Psoas muscle (tissue), 8 donors: ENCODE measurements around the gene MAP7. TPM values are rescaled to one million over a fixed set of nuclear protein-coding genes. Genes with fewer than 3 reads are reported as not detected.
"Not testable (repeated sequence)": the region's sequence is repeated elsewhere in the genome, so short reads cannot be mapped to it uniquely, and the experiment has no call there.

Source experiments
- ATAC-seq, 4 donors: fragments of 200-7000 bp; cut with Tn5 transposase; one replicate each; pipeline ENCODE4 v1.9.1; 2020; ENCODE audit warnings: moderate library complexity in 3 of 4, mild to moderate bottlenecking in 2 of 4
- DNase-seq, 2 donors: peaks; one replicate each; pipeline ENCODE4 v3.0.0-alpha.2; 2020
- H3K27ac ChIP-seq: fragments of 200-600 bp; one replicate; pipeline ENCODE4 v1.8.0; 2022
- H3K27me3 ChIP-seq, 3 donors: fragments of 200-600 bp in 1 of 3; one replicate each; pipeline versions ENCODE4 v1.6.1 to v1.8.0; 2013 to 2022; ENCODE audit warnings: low read length in 2 of 3, mild to moderate bottlenecking in 2 of 3, moderate library complexity in 1 of 3; ENCODE audit not compliant: insufficient read depth in 3 of 3
- H3K36me3 ChIP-seq, 2 donors: fragments of 200-600 bp in 1 of 2; one replicate each; pipeline versions ENCODE4 v1.6.1 to v1.8.0; 2013 to 2022; ENCODE audit warnings: low read depth in 1 of 2, mild to moderate bottlenecking in 1 of 2, moderate library complexity in 1 of 2; ENCODE audit not compliant: insufficient read depth in 1 of 2
- H3K4me1 ChIP-seq: fragments of 200-600 bp; one replicate; pipeline ENCODE4 v1.8.0; 2022
- H3K4me3 ChIP-seq: fragments of 200-600 bp; one replicate; pipeline ENCODE4 v1.8.0; 2022; ENCODE audit warnings: mild to moderate bottlenecking
- H3K9me3 ChIP-seq: fragments of 200-600 bp; one replicate; pipeline ENCODE4 v1.8.0; 2022
- CTCF ChIP-seq: fragments of 200-600 bp; IDR thresholded peaks from one replicate; pipeline ENCODE4 v1.8.0; 2022; ENCODE audit warnings: antibody characterized with exemption
- whole genome bisulfite sequencing, 3 donors: extraction: QIAGEN DNeasy Blood & Tissue Kit; methylation state at CpG; one replicate each; pipeline versions ENCODE4 v1.1.6 to v1.1.7; 2013; 5-methylcytosine and 5-hydroxymethylcytosine counted together
- intact Hi-C, 2 donors: fragments of 100-400 bp; cut with DNase I; formaldehyde crosslinking; loops; one replicate each; pipeline versions ENCODE4 v1.11.0 to v1.14.2; 2022
- polyA plus RNA-seq, 3 donors: library from polyadenylated mRNA; stranded (reverse); fragments of 200-250 nt; gene quantifications; one replicate each; pipeline ENCODE4 v1.2.3, GENCODE V29; 2013
- total RNA-seq, 4 donors: library from RNA; stranded (reverse); fragmentation: NEBNext Ultra II Directional in 2 of 4; extraction: Animal tissue kit (Norgen Biotek cat#: 25700) in 2 of 4; gene quantifications; one replicate each; pipeline versions ENCODE4 v1.2.1 to v1.2.4, GENCODE V29; 2021 to 2023
- donor health status: healthy with polysubstance abuse.
- donor health status: DM: no; HTN: no; CAD: no; lungs with moderate emphysema.
- donor health status: Bipolar disorder and iron deficiency.
- donor health status: healthy.
- donor health status: DM: yes; HTN: yes; CAD: no.
- donor health status: DM: no; HTN: no; CAD: no.
- donor health status: DM: no; HTN: no; CAD: no.
- donor health status: DM: yes; HTN: yes; CAD: no.

Gene MAP7
- total and polyA plus RNA-seq, 7 donors: 0.10 to 0.94 (median 0.32) TPM

- Histone ChIP-seq H3K4me3 (no peak overlapping the region), H3K4me1 (no peaks in the 10 kb centered on the region), H3K27me3 (no peaks in the 10 kb centered on the region), H3K9me3 (peaks cover 5% of the 10 kb centered on the region), H3K27ac (no peak overlapping the region), H3K36me3 (no peaks in the 10 kb centered on the region)
- ATAC-seq (no peak), DNase-seq (no peak)
- WGBS, 3 donors: 84 to 86% (median 85%) methylated on average over 3 of the region's 3 CpGs
- no peak for TF ChIP-seq CTCF
- intact Hi-C loops: no loop called here
Measured at GRCh38 chr6:136483906-136484305, 66.3 kb downstream of the MAP7 start.

DNA sequence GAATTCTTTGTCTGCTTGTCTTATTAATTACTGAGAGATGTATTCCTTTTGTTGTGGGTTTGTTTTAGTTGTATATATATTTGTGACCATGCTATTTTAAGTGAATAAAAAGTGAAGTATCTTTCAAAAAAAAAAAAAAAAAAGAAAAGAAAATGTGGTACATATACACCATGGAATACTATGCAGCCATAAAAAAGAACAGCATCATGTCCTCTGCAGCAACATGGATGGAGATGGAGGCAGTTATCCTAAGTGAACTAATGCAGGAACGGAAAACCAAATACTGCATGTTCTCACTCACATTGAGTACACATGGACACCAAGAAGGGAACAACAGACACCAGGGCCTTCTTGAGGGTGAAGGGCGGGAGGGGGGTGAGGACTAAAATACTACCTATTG lies 67.2 kb downstream of the MAP7 start:
- WGBS, 3 donors: 83 to 91% (median 91%) methylated on average over 2 of the region's 2 CpGs

GRCh38 chr6:136477548-136477947 lies 72.7 kb downstream of the MAP7 start:
- Histone ChIP-seq H3K27me3 (peaks cover 0 to 2% (median 0%) of the 10 kb centered on the region in 3 donors), H3K36me3 (no peaks in the 10 kb centered on the region), H3K27ac (no peak overlapping the region), H3K9me3 (peaks cover 5% of the 10 kb centered on the region), H3K4me1 (no peaks in the 10 kb centered on the region), H3K4me3 (no peak overlapping the region)
- TF ChIP-seq CTCF: no peak
- DNase-seq (no peak), ATAC-seq (no peak)
- intact Hi-C loops: no loop called here

More for the DNA sequence above, 67.2 kb downstream of the MAP7 start:
- intact Hi-C loops, H3K4me1 ChIP-seq, H3K36me3 ChIP-seq, H3K9me3 ChIP-seq, H3K27me3 ChIP-seq, ATAC-seq, H3K4me3 ChIP-seq, H3K27ac ChIP-seq, DNase-seq: not testable (repeated sequence)

- Histone ChIP-seq H3K27me3 (peaks cover 0 to 2% (median 0%) of the 10 kb centered on the region in 3 donors), H3K4me3 (no peak overlapping the region), H3K36me3 (no peaks in the 10 kb centered on the region), H3K9me3 (peaks cover 5% of the 10 kb centered on the region), H3K4me1 (no peaks in the 10 kb centered on the region), H3K27ac (no peak overlapping the region)
- DNase-seq (no peak), ATAC-seq (no peak)
- WGBS, 3 donors: 77 to 84% (median 81%) methylated on average over 4 of the region's 4 CpGs
- intact Hi-C loops: no loop called here
- TF ChIP-seq CTCF: no peak
Measured at GRCh38 chr6:136475686-136476085, 74.5 kb downstream of the MAP7 start.

- peaks cover 0 to 2% (median 0%) of the 10 kb centered on the region in 3 donors for H3K27me3 ChIP-seq
- no peak overlapping the region for H3K27ac ChIP-seq
- 75 to 79% (median 77%) methylated on average over 6 of the region's 6 CpGs for WGBS, 3 donors
- DNase-seq (no peak), ATAC-seq (no peak)
- no peak for TF ChIP-seq CTCF
- intact Hi-C loops: no loop called here
- no peaks in the 10 kb centered on the region for H3K36me3 ChIP-seq
- H3K9me3 ChIP-seq: no peaks in the 10 kb centered on the region
- H3K4me3 ChIP-seq: no peak overlapping the region
- no peaks in the 10 kb centered on the region for H3K4me1 ChIP-seq
Measured at GRCh38 chr6:136474241-136474640, 76.0 kb downstream of the MAP7 start.
